ENCODE measurements around the gene JMJD4. TPM values are rescaled to one million over a fixed set of nuclear protein-coding genes. Genes with fewer than 3 reads are reported as not detected.

Gene JMJD4
- total RNA-seq, 1 donor from 2014 or later, result 28.3 TPM

GRCh38 chr1:227728892-227729143, 6.3 kb downstream of the JMJD4 start:
- no peak for DNase-seq (ENCODE audit: low read depth, low spot score)
- Mint-ChIP-seq H3K4me1 (peaks cover 33% of the 10 kb centered on the region), H3K27ac (ENCODE audit: unreplicated experiment) (no peak overlapping the region), H3K4me3 (peak overlapping the region; percentile 88), H3K36me3 (ENCODE audit: low read depth) (no peaks in the 10 kb centered on the region), H3K9me3 (no peaks in the 10 kb centered on the region), H3K27me3 (ENCODE audit: low read depth) (peaks cover 17% of the 10 kb centered on the region)
- no peak for TF ChIP-seq CTCF (conservative IDR thresholded peaks at IDR 0.05)

- Mint-ChIP-seq H3K9me3 (no peaks in the 10 kb centered on the region), H3K27ac (ENCODE audit: unreplicated experiment) (peak overlapping the region; percentile 78), H3K4me1 (peaks cover 30% of the 10 kb centered on the region), H3K36me3 (ENCODE audit: low read depth) (no peaks in the 10 kb centered on the region), H3K4me3 (peak overlapping the region; percentile 88), H3K27me3 (ENCODE audit: low read depth) (peaks cover 17% of the 10 kb centered on the region)
- DNase-seq (ENCODE audit: low read depth, low spot score), result peak; percentile 34
- no peak for TF ChIP-seq CTCF (conservative IDR thresholded peaks at IDR 0.05)
Measured at GRCh38 chr1:227728059-227728891, 6.8 kb downstream of the JMJD4 start.

GRCh38 chr1:227726924-227727599, 8.0 kb downstream of the JMJD4 start:
- no peak for DNase-seq (ENCODE audit: low read depth, low spot score)
- Mint-ChIP-seq H3K27ac (ENCODE audit: unreplicated experiment) (no peak overlapping the region), H3K9me3 (peaks cover 8% of the 10 kb centered on the region), H3K27me3 (ENCODE audit: low read depth) (peaks cover 21% of the 10 kb centered on the region), H3K4me1 (peaks cover 30% of the 10 kb centered on the region), H3K4me3 (peak overlapping the region; percentile 76), H3K36me3 (ENCODE audit: low read depth) (peaks cover 7% of the 10 kb centered on the region)
- TF ChIP-seq CTCF (conservative IDR thresholded peaks at IDR 0.05), result no peak

GRCh38 chr1:227726318-227726717, 8.8 kb downstream of the JMJD4 start:
- Mint-ChIP-seq H3K4me3 (peak overlapping the region; percentile 60), H3K36me3 (ENCODE audit: low read depth) (peaks cover 11% of the 10 kb centered on the region), H3K9me3 (peaks cover 14% of the 10 kb centered on the region), H3K27ac (ENCODE audit: unreplicated experiment) (no peak overlapping the region), H3K27me3 (ENCODE audit: low read depth) (peaks cover 25% of the 10 kb centered on the region), H3K4me1 (peaks cover 30% of the 10 kb centered on the region)
- no peak for TF ChIP-seq CTCF (conservative IDR thresholded peaks at IDR 0.05)
- DNase-seq (ENCODE audit: low read depth, low spot score), result no peak

- Mint-ChIP-seq H3K4me1 (peaks cover 24% of the 10 kb centered on the region), H3K36me3 (ENCODE audit: low read depth) (peaks cover 22% of the 10 kb centered on the region), H3K27me3 (ENCODE audit: low read depth) (peaks cover 31% of the 10 kb centered on the region), H3K27ac (ENCODE audit: unreplicated experiment) (no peak overlapping the region), H3K9me3 (peaks cover 23% of the 10 kb centered on the region), H3K4me3 (peak overlapping the region; percentile 25)
- no peak for DNase-seq (ENCODE audit: low read depth, low spot score)
- no peak for TF ChIP-seq CTCF (conservative IDR thresholded peaks at IDR 0.05)
Measured at GRCh38 chr1:227725046-227725445, 10.1 kb downstream of the JMJD4 start.
